ENCODE results near the gene TNFAIP8L1. TPM values are rescaled to one million over a fixed set of nuclear protein-coding genes. Genes with fewer than 3 reads are reported as not detected.
A peak's percentile ranks its signal among the peaks of the same experiment; 100 is the strongest.

Gene TNFAIP8L1
- total RNA-seq, 1 experiment from 2014 or later, result 17.8 TPM

GRCh38 chr19:4606181-4606580, 33.1 kb upstream of the TNFAIP8L1 start:
- no peak overlapping the region for H2AFZ ChIP-seq
- intact Hi-C loops (cut with micrococcal nuclease; ENCODE audit: unreplicated experiment), result no loop called here
- H3K27me3 ChIP-seq (ENCODE audit: insufficient read depth, low read depth), result no peaks in the 10 kb centered on the region
- TF ChIP-seq CTCF (conservative IDR thresholded peaks at IDR 0.05) (no peak), EZH2 (IDR thresholded peaks at IDR 0.05; ENCODE audit: low read depth) (no peak)
- H4K20me1 ChIP-seq (ENCODE audit: insufficient read depth), result no peaks in the 10 kb centered on the region
- H3K4me2 ChIP-seq, result no peak overlapping the region
- BruUV-seq (replicated peaks), result no TSS peak
- H3K4me1 ChIP-seq (replicated peaks; ENCODE audit: insufficient read depth), result no peaks in the 10 kb centered on the region
- H3K4me3 ChIP-seq, result no peak overlapping the region
- no peak for DNase-seq
- CTCF ChIA-PET, result no interaction called here
- no peaks in the 10 kb centered on the region for H3K9me3 ChIP-seq (ENCODE audit: insufficient read depth, low read depth)
- no peaks in the 10 kb centered on the region for H3K79me2 ChIP-seq (ENCODE audit: low read depth)
- no peaks in the 10 kb centered on the region for H3F3A ChIP-seq (ENCODE audit: insufficient read depth, low read depth)
- POLR2A ChIA-PET (ENCODE audit: unreplicated experiment), result no interaction called here
- no peaks in the 10 kb centered on the region for H3K9me2 ChIP-seq (ENCODE audit: insufficient read depth)
- H3K27ac ChIP-seq, result no peak overlapping the region
- no peaks in the 10 kb centered on the region for H3K36me3 ChIP-seq (ENCODE audit: low read depth)

GRCh38 chr19:4606921-4607678, 32.2 kb upstream of the TNFAIP8L1 start:
- Histone ChIP-seq H3K27me3 (ENCODE audit: insufficient read depth, low read depth) (no peaks in the 10 kb centered on the region), H3K27ac (no peak overlapping the region), H3K9me3 (ENCODE audit: insufficient read depth, low read depth) (no peaks in the 10 kb centered on the region), H3K36me3 (ENCODE audit: low read depth) (no peaks in the 10 kb centered on the region), H3K4me3 (no peak overlapping the region), H3K4me2 (no peak overlapping the region), H3K79me2 (ENCODE audit: low read depth) (no peaks in the 10 kb centered on the region), H3K4me1 (replicated peaks; ENCODE audit: insufficient read depth) (no peaks in the 10 kb centered on the region), H3K9me2 (ENCODE audit: insufficient read depth) (no peaks in the 10 kb centered on the region), H4K20me1 (ENCODE audit: insufficient read depth) (no peaks in the 10 kb centered on the region), H2AFZ (no peak overlapping the region), H3F3A (ENCODE audit: insufficient read depth, low read depth) (no peaks in the 10 kb centered on the region)
- ChIA-PET CTCF (no interaction called here), POLR2A (ENCODE audit: unreplicated experiment) (no interaction called here)
- no peak for DNase-seq
- TF ChIP-seq CTCF (conservative IDR thresholded peaks at IDR 0.05) (no peak), EZH2 (IDR thresholded peaks at IDR 0.05; ENCODE audit: low read depth) (no peak)
- no TSS peak for BruUV-seq (replicated peaks)
- intact Hi-C loops (cut with micrococcal nuclease; ENCODE audit: unreplicated experiment), result no loop called here

- Histone ChIP-seq H3K79me2 (ENCODE audit: low read depth) (no peaks in the 10 kb centered on the region), H3K4me3 (no peak overlapping the region), H3K4me2 (peak overlapping the region; percentile 28; the same call in 1 of the 2 replicates), H3K9me2 (ENCODE audit: insufficient read depth) (no peaks in the 10 kb centered on the region), H2AFZ (no peak overlapping the region), H3F3A (ENCODE audit: insufficient read depth, low read depth) (no peaks in the 10 kb centered on the region), H3K36me3 (ENCODE audit: low read depth) (no peaks in the 10 kb centered on the region), H3K9me3 (ENCODE audit: insufficient read depth, low read depth) (no peaks in the 10 kb centered on the region), H3K27ac (no peak overlapping the region), H3K4me1 (replicated peaks; ENCODE audit: insufficient read depth) (no peaks in the 10 kb centered on the region), H4K20me1 (ENCODE audit: insufficient read depth) (no peaks in the 10 kb centered on the region), H3K27me3 (ENCODE audit: insufficient read depth, low read depth) (no peaks in the 10 kb centered on the region)
- DNase-seq, result no peak
- intact Hi-C loops (cut with micrococcal nuclease; ENCODE audit: unreplicated experiment), result no loop called here
- CTCF ChIA-PET, result no interaction called here
- POLR2A ChIA-PET (ENCODE audit: unreplicated experiment), result no interaction called here
- no TSS peak for BruUV-seq (replicated peaks)
- TF ChIP-seq EZH2 (IDR thresholded peaks at IDR 0.05; ENCODE audit: low read depth), result no peak
- no peak for TF ChIP-seq CTCF (conservative IDR thresholded peaks at IDR 0.05)
Observed at GRCh38 chr19:4609878-4610511, 29.3 kb upstream of the TNFAIP8L1 start.
